Testis (tissue), 2 donors: ENCODE measurements around the gene IQCN.

Source experiments
- POLR2A ChIP-seq: fragments of 450-650 bp; IDR thresholded peaks from one replicate; pipeline ENCODE4 v1.6.1; 2017; ENCODE audit warnings: antibody characterized with exemption, mild to moderate bottlenecking, moderate library complexity
- TF ChIP-seq, protein P1 (sequence below), 3 experiments: fragments of 450-650 bp in 2 of 3; fragments of 200-600 bp in 1 of 3; sonication (generic) in 1 of 3; IDR thresholded peaks; one replicate each; pipeline ENCODE4 v1.5.1; 2016 to 2019; ENCODE audit warnings: antibody characterized with exemption in 3 of 3, mild to moderate bottlenecking in 2 of 3, moderate library complexity in 1 of 3

DNA sequence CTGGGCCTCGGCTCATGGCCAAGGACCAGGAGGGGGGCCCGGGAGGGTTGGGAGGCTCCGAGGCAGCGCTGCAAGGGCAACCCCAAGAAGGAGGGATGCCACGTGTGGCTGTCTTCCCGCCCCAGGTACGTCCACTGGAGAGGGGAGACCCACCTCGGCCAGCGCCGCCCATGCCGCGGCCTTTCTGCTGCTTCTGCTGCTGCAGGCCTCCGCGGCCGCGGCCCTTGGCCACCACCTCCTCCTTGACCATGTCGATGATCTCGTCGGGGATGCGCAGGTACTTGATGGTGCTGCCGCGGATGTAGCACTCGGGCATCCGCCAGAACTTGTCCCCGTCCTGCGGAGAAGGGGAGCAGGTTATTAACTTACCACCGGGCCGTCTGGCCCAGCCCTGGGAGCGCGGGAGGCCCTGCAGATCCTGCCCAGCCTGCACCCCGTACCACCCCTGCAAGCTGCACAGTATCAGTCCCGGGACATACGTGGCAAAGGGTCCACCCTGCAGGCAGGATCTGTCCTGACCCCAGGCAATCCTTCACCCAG lies 35.3 kb upstream of the IQCN start:
- TF ChIP-seq, protein P1, sequence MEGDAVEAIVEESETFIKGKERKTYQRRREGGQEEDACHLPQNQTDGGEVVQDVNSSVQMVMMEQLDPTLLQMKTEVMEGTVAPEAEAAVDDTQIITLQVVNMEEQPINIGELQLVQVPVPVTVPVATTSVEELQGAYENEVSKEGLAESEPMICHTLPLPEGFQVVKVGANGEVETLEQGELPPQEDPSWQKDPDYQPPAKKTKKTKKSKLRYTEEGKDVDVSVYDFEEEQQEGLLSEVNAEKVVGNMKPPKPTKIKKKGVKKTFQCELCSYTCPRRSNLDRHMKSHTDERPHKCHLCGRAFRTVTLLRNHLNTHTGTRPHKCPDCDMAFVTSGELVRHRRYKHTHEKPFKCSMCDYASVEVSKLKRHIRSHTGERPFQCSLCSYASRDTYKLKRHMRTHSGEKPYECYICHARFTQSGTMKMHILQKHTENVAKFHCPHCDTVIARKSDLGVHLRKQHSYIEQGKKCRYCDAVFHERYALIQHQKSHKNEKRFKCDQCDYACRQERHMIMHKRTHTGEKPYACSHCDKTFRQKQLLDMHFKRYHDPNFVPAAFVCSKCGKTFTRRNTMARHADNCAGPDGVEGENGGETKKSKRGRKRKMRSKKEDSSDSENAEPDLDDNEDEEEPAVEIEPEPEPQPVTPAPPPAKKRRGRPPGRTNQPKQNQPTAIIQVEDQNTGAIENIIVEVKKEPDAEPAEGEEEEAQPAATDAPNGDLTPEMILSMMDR (IDR thresholded peaks at IDR 0.05) = no peak
- no peak for TF ChIP-seq POLR2A
